ENCODE results near the gene MAP2. TPM values are rescaled to one million over a fixed set of nuclear protein-coding genes. Genes with fewer than 3 reads are reported as not detected.

The MAP2 gene
- 678 TPM for total RNA-seq

DNA sequence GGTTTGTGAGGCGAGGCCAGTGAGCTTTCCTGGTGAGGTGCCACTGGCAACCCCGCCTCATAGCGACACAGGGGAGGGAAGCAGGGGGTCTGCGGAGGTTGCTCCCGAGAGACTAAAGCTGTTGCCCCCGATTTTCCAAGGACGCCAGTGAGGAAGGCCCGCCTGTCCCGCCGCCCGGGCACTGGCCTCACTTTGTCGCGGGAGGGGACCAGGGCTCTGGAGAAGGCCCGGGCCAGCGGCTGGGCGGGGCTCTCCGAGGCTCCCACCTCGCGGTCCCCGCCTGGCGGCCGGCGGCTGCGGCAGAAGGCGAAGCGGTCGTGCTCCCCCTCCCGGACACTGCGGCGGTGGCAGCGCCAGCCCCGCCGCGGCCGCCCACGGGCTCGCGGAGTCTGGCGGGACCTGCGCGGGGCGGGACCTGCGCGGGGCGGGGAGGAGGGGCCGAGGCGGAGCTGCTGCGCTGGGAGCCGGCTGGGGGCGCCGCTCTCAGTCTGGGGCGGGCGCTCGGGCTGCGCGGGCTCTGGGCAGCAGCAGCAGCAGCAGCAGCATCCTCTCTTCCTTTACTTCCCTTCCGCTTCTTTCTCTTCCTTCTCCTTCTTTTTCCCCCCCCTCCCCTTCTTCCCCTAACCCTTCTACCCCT lies at the start of gene MAP2:
TSS of gene MAP2 (plus strand) at position 486 of the 637 bp plus-strand sequence. CDS start 229,124 bp downstream, outside the sequence.
- DNase-seq (ENCODE audit: low spot score in 2 of 2) (peak; percentile 86 to 87), FAIRE-seq (no peak)

GRCh38 chr2:209376686-209377085 lies 47.2 kb upstream of the MAP2 start:
- DNase-seq (ENCODE audit: low spot score in 2 of 2) = no peak
- FAIRE-seq = no peak

- FAIRE-seq = no peak
- DNase-seq (ENCODE audit: low spot score in 2 of 2) = no peak
These were observed 43.6 kb upstream of the MAP2 start for GRCh38 chr2:209380293-209380692.

- DNase-seq (ENCODE audit: low spot score in 2 of 2) = no peak
- FAIRE-seq = no peak
These were observed 42.8 kb upstream of the MAP2 start for GRCh38 chr2:209381091-209381490.

GRCh38 chr2:209382775-209383174 lies 41.1 kb upstream of the MAP2 start:
- no peak for FAIRE-seq
- no peak for DNase-seq (ENCODE audit: low spot score in 2 of 2)

GRCh38 chr2:209383212-209383611 lies 40.6 kb upstream of the MAP2 start:
- DNase-seq (ENCODE audit: low spot score in 2 of 2) (no peak), FAIRE-seq (no peak)

GRCh38 chr2:209387389-209387788 lies 36.5 kb upstream of the MAP2 start:
- DNase-seq (ENCODE audit: low spot score in 2 of 2) = no peak
- FAIRE-seq = no peak

DNA sequence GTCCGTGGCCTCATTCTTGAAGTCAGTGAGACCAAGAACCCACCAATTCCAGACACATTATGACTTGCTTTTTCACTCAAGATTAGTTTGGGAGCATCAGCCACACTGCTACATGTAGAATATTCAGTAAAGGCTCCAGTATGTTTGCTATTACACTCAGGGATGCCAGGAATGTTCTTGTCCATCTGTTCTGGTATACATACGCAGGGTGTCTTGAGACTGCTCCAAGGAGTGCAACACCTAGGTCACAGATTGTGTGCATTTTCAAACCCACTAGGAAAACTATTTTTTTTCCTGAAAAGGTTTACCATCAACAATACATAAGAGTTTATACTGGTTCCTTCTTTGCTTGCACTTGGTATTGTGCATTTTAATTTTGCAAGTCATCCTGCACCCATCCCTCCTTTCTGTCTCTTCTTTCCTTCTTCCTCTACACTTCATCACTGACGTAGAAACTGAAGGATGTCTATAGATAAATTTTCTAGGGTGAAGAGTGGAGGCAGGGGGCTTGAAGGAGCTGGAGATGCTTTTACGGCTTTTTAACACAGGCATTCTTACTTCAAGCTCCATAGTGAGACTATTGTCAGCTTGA lies 35.3 kb upstream of the MAP2 start:
- FAIRE-seq (no peak), DNase-seq (ENCODE audit: low spot score in 2 of 2) (no peak)

DNA sequence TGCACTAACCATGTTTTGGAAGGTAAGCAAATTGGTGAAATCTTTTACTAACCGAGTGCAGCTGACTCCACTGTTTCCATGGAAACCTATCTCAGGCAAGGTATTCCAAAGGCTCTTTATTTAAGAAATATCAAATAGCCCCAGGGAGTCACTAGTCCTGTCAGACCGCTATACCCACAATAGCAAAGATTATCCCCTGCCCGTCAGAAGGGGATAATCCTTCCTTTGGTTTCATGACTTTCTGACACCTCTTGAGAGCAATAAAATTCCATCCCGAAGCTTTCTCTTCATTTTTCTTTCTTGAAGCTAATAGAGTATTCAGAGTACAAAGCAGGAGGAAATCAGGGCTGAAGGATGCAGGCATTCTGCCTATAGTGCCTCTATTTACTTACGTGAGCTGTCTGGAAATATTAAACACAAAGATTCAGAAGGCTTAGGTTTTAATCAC lies 34.7 kb upstream of the MAP2 start:
- DNase-seq (ENCODE audit: low spot score in 2 of 2) = no peak
- no peak for FAIRE-seq

DNA sequence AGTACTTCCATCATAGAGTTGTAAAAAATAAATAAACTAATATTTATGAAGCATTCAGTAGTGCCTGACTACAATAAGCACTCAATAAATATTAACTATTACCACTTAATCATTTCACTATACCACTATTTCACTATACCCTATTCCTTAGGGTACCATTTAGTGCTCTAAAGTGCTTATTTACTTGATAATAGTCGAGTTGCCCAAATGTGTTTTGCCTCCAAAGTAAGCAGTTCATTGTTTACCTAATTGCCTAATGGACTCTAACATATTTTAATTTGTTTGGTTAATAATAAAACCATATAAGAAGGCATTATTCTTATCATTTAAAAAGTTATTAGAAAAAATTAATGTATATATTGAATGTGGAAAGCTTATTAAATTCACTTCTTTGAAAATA lies 33.0 kb upstream of the MAP2 start:
- DNase-seq (ENCODE audit: low spot score in 2 of 2) (no peak), FAIRE-seq (no peak)

GRCh38 chr2:209391776-209392401 lies 32.0 kb upstream of the MAP2 start:
- FAIRE-seq (no peak), DNase-seq (ENCODE audit: low spot score in 2 of 2) (no peak)

DNA sequence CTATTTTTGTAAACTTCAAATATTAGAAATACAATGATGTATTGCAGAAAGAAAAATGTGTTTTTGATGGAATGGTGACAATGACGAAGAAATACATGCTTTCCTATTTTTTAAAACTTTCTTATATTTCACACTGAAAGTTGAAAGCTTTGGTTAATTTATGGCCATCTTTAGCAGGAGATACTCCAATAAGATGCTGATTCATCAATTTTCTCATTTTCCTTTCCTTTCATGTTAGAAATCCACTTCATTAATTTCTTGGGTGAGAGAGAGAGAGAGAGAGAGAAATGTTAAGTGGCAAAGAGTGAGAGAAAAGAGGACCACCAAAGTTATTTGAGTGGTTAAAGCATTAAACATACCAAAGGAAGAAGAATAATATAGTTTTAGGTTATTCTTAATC lies 28.6 kb upstream of the MAP2 start:
- FAIRE-seq (no peak), DNase-seq (ENCODE audit: low spot score in 2 of 2) (no peak)

GRCh38 chr2:209395652-209396051 lies 28.2 kb upstream of the MAP2 start:
- DNase-seq (ENCODE audit: low spot score in 2 of 2) (no peak), FAIRE-seq (no peak)

GRCh38 chr2:209398463-209398862 lies 25.4 kb upstream of the MAP2 start:
- no peak for FAIRE-seq
- DNase-seq (ENCODE audit: low spot score in 2 of 2) = no peak

GRCh38 chr2:209401788-209402187 lies 22.1 kb upstream of the MAP2 start:
- FAIRE-seq (no peak), DNase-seq (ENCODE audit: low spot score in 2 of 2) (no peak)

DNA sequence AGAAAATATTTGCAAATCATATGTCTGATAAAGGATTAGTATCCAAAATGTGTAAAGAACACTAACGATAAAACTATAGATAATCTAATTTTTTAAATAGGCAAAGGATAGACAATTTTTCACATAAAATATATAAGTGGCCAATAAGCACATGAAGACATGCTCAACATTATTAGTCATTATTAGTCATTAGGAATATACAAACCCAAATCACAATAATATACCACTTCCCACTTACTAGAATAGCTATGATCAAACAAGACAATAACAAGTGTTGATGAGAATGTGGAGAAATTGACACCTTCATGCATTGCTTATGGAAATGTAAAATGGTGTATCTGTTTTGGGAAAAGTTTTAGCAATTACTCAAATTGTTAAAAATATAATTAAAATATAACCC lies 12.6 kb upstream of the MAP2 start:
- FAIRE-seq = no peak
- no peak for DNase-seq (ENCODE audit: low spot score in 2 of 2)

DNA sequence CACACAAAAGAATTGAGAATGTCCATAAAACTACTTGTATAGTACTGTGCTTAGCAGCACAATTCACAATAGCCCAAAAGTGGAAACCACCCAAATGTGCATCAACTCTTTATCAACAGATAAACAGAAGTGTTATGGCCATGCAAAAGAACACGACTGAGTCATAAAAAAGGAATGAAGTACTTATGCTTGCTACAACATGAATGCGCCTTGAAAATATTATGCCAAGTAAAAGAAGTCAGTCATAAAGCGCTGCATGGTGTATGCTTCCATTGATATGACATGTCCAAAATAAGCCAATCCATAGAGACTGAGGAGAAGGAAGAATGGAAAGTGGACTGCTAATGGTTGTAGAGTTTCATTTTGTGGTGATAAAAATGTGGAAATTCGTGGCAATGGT lies 12.1 kb upstream of the MAP2 start:
- DNase-seq (ENCODE audit: low spot score in 2 of 2) = no peak
- FAIRE-seq = no peak

DNA sequence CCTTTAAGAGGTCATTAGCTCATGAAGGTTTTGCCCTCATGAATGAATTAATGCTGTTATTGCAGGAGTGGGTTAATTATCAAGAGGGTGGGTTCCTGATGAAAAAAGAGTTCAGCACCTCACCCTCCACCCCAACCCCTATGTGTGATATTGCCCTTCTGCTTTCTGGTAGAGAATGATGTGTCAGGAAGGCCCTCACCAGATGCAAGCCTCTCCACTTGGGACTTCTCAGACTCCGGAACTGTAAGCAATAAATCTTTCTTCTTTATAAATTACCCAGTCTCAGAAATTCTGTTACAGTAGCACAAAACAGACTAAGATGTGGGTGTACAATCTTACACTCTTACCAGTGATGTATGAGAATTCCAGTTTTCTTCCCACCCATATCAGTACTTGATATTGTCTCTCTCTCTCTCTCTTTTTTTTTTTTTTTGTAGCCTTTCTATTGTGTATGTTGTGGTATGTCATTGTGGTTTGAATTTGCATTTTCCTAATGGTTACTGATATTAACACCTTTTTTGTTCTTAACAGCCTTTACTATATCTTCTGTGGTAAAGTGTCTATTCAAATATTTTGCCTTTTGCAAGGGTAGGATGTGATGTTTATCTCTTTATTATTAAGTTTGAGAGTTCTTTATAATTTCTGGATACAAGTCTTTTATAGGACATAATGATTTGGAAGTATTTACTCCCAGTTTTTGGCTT lies 10.4 kb upstream of the MAP2 start:
- DNase-seq (ENCODE audit: low spot score in 2 of 2) (no peak), FAIRE-seq (no peak)

DNA sequence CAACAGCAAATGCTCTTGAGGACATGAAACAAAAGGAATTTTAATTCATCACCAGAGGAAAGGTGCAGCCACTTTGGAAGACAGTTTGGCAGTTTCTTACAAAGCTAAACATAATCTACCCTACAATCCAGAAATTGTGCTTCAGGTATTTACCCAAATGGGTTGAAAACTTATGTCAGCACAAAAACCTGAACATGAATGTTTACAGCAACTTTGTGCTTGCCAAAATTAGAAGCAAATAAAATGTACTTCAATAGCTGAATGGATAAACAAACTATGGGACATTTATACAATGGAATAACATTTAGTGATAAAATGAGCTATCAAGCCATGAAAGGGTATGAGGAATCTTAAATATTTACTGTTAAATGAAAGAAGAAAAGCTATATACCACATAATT lies 6.9 kb upstream of the MAP2 start:
- no peak for FAIRE-seq
- DNase-seq (ENCODE audit: low spot score in 2 of 2) = no peak

GRCh38 chr2:209422191-209422754 lies 1.6 kb upstream of the MAP2 start:
- FAIRE-seq (no peak), DNase-seq (ENCODE audit: low spot score in 2 of 2) (no peak)

DNA sequence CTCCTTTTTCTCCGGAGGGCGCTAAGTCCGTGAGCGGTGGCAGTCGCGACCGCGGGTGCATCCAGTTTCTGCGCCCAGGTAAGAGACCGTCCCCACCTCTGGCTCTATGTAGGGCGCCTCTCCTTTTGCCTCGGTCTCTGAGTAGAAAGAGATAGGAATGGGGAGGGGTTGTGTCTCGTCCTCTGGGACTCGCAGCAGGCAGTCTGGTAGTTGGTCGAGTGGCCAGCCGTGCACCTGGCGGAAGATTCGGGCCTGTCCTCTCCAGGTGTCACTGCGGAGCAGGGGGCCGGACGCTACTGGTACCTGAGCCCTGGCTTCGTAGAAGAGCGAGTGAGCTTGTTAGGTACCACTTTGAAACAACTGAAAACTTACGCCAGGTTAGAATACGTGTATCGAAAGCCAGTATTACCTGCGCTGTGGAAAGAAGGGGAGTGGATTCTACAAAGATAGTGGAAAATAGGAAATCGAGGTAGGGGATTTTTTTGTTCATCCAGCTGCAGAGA lies 403 bp downstream of the MAP2 start:
- DNase-seq (ENCODE audit: low spot score in 2 of 2) (no peak), FAIRE-seq (no peak)
